Nephron progenitor cell (in vitro differentiated cells): ENCODE data around the gene RPL38.

Source experiments
- DNase-seq: peaks from one replicate; pipeline ENCODE4 v3.0.0; 2021
- H3K27ac Mint-ChIP-seq: 2 replicates; pipeline ENCODE4 v1.8.0; 2021; ENCODE audit warnings: mild to moderate bottlenecking, moderate library complexity, mixed read lengths
- H3K27me3 Mint-ChIP-seq: 2 replicates; pipeline ENCODE4 v1.8.0; 2021; ENCODE audit warnings: mild to moderate bottlenecking, low read depth, mixed read lengths; ENCODE audit not compliant: poor library complexity
- H3K36me3 Mint-ChIP-seq: 2 replicates; pipeline ENCODE4 v1.8.0; 2021; ENCODE audit warnings: low read depth, mixed read lengths
- H3K4me1 Mint-ChIP-seq: 2 replicates; pipeline ENCODE4 v1.8.0; 2021; ENCODE audit warnings: mixed read lengths
- H3K4me3 Mint-ChIP-seq: 2 replicates; pipeline ENCODE4 v1.8.0; 2021; ENCODE audit warnings: mild to moderate bottlenecking, moderate library complexity, mixed read lengths
- H3K9me3 Mint-ChIP-seq: 2 replicates; pipeline ENCODE4 v1.8.0; 2021; ENCODE audit warnings: mild to moderate bottlenecking, moderate library complexity, mixed read lengths
- CTCF ChIP-seq: fragments of 200-600 bp; sonication (generic); IDR thresholded peaks from 2 replicates; pipeline ENCODE4 v1.5.0; 2021; ENCODE audit warnings: antibody characterized with exemption

RPL38 gene

GRCh38 chr17:74179576-74179975, 23.9 kb upstream of the RPL38 start:
- H3K27me3 Mint-ChIP-seq, result peaks cover 40% of the 10 kb centered on the region
- no peaks in the 10 kb centered on the region for H3K36me3 Mint-ChIP-seq
- H3K4me3 Mint-ChIP-seq, result no peak overlapping the region
- H3K4me1 Mint-ChIP-seq, result peaks cover 58% of the 10 kb centered on the region
- TF ChIP-seq CTCF, result no peak
- no peak overlapping the region for H3K27ac Mint-ChIP-seq
- H3K9me3 Mint-ChIP-seq, result no peaks in the 10 kb centered on the region
- DNase-seq, result no peak

GRCh38 chr17:74180336-74180735, 23.1 kb upstream of the RPL38 start:
- H3K4me1 Mint-ChIP-seq, result peaks cover 52% of the 10 kb centered on the region
- no peaks in the 10 kb centered on the region for H3K9me3 Mint-ChIP-seq
- no peak for TF ChIP-seq CTCF
- H3K36me3 Mint-ChIP-seq, result no peaks in the 10 kb centered on the region
- H3K27me3 Mint-ChIP-seq, result peaks cover 36% of the 10 kb centered on the region
- no peak for DNase-seq
- no peak overlapping the region for H3K27ac Mint-ChIP-seq
- no peak overlapping the region for H3K4me3 Mint-ChIP-seq

GRCh38 chr17:74181341-74181740, 22.1 kb upstream of the RPL38 start:
- Mint-ChIP-seq H3K9me3 (no peaks in the 10 kb centered on the region), H3K4me3 (no peak overlapping the region), H3K27me3 (peaks cover 36% of the 10 kb centered on the region), H3K36me3 (no peaks in the 10 kb centered on the region), H3K4me1 (peaks cover 55% of the 10 kb centered on the region), H3K27ac (no peak overlapping the region)
- no peak for DNase-seq
- TF ChIP-seq CTCF, result no peak

GRCh38 chr17:74182041-74182723, 21.3 kb upstream of the RPL38 start:
- peaks cover 31% of the 10 kb centered on the region for H3K27me3 Mint-ChIP-seq
- H3K27ac Mint-ChIP-seq, result no peak overlapping the region
- H3K9me3 Mint-ChIP-seq, result no peaks in the 10 kb centered on the region

GRCh38 chr17:74183411-74183810, 20.1 kb upstream of the RPL38 start:
- Mint-ChIP-seq H3K27ac (no peak overlapping the region), H3K4me1 (peaks cover 71% of the 10 kb centered on the region), H3K27me3 (peaks cover 22% of the 10 kb centered on the region), H3K9me3 (no peaks in the 10 kb centered on the region), H3K4me3 (no peak overlapping the region), H3K36me3 (no peaks in the 10 kb centered on the region)
- no peak for TF ChIP-seq CTCF
- DNase-seq, result no peak

More at GRCh38 chr17:74182041-74182723, 21.3 kb upstream of the RPL38 start:
- no peak for TF ChIP-seq CTCF
- H3K36me3 Mint-ChIP-seq, result no peaks in the 10 kb centered on the region
- DNase-seq, result no peak
- H3K4me1 Mint-ChIP-seq, result peaks cover 59% of the 10 kb centered on the region
- no peak overlapping the region for H3K4me3 Mint-ChIP-seq

- Mint-ChIP-seq H3K27me3 (peaks cover 20% of the 10 kb centered on the region), H3K27ac (no peak overlapping the region), H3K9me3 (no peaks in the 10 kb centered on the region), H3K36me3 (no peaks in the 10 kb centered on the region), H3K4me3 (no peak overlapping the region), H3K4me1 (peaks cover 65% of the 10 kb centered on the region)
- TF ChIP-seq CTCF, result no peak
- DNase-seq, result no peak
Observed at GRCh38 chr17:74185571-74186185, 17.8 kb upstream of the RPL38 start.
